ENCODE data around the gene OLIG3.

The OLIG3 gene

DNA sequence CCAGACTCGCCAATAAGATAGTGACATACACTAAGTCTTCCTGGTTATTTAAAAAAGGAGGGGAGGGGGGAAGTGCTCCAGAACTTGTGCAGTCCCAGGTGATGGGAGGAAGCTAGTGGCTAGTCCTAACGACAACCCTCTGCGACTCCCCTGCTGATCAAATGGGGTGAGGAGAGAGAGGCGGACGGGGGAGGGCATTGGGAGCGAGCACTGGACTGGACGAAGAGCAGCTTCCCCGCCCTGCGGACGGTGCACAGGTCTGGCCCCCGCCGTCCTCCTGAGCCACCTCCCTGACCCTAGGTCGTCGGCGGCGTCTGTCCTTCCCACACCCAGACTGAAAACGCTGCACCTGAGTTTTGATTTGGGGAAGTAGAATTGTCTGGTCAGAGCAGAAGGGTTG, 2.2 kb upstream of the OLIG3 start:
- DNase-seq (ENCODE audit: low spot score) = no peak

DNA sequence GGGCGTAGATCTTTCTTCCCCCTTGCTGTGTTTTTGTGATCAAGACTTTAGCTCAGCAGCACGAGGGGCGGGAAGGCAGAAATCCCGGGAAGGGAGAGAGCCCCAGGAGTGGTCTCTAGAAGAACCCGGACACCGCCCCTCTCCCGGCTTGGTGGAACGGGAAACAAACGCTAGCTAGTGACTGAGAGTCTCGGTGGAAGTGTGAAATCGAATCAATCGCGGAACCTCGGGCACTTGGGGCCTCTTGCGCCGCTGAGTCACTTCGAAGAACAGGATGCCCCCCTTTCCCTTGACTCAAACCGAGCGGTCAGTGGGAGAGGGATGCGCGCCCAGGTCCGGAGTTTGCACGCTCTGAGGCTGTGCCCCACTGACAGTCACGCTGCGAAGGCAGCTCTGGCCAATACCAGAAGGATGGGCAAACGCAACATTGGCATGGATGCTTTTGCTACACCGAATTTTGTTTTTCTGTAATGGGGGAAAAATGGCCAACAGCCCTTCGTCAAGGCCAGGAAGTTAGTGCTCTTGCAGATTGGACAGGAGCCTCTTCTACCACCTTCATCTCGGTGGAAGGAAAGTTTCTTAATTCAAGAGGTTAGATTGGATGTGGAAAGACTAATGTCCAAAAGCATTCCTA, 1.6 kb upstream of the OLIG3 start:
- DNase-seq (ENCODE audit: low spot score) = peak; percentile 42

DNA sequence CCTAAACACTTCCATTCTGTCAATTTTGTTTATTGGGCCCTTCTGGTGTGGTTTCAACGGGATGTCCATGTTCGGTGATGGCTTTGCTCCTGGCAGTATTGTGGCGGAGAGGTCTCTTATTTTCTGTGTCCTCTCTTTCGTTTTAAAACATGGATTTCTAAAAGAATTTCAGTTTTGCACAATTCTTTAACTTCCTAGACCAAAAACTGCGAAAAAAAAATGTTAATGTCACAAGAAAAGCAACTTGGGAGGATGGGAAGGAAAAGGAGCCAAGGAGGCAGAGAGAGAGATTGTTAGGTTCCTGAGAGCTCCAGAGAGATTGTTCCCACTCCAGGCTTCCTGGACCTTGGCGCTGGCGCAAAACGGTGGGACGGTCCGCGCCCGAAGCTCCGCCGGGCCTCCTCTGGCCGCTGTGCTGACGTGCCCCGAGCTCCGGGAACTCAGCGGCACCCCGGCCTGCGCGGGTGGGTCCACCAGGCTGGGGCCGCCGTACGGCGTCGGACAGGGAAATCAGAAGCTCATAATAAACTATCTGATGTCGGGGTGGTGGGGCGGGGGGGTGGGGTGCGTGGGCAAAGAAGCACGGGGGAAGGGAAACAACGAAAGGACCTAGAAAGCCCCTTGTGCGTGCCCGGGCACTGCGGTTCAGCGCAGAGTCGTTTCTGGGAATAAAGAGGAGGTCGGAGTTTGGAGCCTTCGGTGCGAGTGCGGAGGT, 951 bp upstream of the OLIG3 start:
- peak; percentile 34 for DNase-seq (ENCODE audit: low spot score)

DNA sequence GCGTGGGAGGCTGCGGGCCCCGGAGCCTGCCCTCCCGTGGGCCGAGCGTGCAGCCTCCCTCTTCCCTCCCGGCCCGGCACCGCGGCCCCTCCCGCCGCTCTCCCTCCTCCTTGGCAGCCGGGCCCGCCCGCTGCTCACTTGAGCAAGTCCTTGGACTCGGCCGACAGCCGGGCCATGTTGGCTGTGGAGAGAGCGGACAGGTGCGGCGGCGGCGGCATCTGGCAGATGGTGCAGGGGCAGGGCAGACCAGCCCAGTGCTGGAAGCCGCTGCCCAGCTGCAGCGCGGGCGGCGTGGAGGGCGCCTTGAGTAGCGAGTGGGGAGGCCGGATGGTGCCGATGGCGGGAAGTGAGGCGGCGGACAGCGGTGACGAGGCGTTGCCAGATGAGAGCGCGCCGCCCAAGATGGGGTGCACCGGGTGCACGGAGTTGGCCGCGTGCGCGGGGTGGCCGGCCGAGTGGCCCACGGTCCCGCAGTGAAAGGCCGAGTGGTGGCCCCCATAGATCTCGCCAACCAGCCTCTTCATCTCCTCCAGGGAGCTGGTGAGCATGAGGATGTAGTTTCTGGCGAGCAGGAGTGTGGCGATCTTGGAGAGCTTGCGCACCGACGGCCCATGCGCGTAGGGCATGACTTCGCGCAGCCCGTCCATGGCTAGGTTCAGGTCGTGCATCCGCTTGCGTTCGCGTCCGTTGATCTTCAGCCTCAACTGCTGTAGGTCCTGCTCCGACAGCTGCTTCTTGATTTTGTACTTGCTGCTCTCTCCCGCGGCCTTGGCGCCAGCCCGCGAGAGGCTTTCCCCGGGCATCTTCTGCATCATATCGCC, 766 bp downstream of the OLIG3 start:
- DNase-seq (ENCODE audit: low spot score) = peak; percentile 34

DNA sequence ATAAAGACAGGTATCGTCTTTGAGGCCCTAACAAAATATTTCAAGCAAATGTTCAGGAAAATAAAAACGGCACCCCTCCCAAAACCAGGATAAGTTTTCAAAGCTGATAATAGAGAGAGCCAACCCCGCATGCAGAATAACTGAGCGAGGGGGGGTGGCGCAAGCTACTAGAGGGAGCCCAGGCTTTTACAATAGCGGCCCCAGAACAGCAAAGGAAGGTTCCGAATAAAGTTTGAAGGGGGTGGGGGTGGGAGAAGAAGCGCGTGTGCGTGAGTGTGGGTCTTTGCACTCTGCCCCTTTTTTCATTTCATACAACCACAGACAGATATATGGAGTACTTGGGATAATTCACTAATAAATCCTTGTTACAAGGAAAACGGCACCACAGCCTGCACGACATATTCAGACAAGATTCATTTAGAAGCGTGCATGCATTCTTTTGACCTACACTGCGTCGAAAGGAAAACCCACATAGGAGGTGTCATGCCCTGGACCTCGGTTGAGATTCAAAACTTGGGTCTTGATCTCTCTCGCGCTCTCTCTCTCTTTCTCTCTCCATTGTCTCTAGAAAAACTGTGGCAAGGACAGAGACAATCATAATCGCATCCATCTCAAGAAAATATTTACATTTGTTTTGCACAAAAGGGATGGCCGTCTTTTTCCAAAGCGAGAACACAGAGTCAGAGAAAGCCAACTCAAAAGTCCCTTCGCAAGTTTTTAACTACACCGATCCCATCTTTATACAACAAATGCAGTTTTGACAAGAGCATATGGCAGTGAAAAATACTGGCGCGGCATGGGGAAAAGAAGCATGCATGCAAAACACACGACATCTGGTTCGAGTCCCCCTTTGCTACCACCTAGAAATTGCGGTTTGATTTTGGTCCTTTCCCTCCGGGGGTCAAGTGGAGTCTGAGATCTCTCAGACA, 1.6 kb downstream of the OLIG3 start:
- DNase-seq (ENCODE audit: low spot score) = no peak

DNA sequence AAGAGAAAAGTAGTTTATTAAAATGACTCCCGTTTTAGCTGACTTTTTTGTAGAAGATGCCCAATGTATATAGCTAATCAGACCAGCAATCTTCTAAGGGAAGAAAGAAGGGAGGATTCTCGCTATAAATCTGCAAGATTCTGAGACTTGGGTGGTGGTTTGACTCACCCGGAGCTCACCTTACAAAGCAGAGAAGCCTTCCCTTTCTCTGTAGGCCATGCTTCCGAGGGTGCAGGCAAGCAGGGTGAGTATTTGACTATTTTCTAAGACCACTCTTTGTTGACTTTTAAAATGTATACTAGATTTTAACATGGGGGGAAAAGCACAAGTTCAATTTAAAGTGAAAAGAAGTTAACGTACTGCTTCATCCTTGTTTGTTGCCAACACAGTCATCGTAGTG, 2.7 kb downstream of the OLIG3 start:
- DNase-seq (ENCODE audit: low spot score) = no peak

DNA sequence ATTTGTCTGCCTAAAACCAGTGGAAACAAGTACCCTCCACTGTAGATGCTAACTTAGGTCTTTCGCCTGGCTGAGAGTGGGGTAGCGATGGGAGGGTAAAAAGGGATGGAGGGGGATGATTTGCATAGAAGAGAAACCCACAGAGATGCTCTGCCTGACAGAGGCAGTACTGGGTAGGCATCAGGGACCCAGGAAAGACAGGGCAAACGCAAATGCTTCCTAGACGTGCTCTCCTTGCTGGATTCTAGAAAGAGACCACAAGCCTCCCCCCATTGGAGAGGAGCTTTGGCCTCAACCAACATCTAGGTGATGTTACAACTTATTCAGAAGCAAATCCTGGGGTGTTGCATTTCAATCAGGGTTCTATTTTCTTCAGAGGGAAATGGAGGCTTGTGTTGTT, 3.2 kb downstream of the OLIG3 start:
- DNase-seq (ENCODE audit: low spot score) = no peak

DNA sequence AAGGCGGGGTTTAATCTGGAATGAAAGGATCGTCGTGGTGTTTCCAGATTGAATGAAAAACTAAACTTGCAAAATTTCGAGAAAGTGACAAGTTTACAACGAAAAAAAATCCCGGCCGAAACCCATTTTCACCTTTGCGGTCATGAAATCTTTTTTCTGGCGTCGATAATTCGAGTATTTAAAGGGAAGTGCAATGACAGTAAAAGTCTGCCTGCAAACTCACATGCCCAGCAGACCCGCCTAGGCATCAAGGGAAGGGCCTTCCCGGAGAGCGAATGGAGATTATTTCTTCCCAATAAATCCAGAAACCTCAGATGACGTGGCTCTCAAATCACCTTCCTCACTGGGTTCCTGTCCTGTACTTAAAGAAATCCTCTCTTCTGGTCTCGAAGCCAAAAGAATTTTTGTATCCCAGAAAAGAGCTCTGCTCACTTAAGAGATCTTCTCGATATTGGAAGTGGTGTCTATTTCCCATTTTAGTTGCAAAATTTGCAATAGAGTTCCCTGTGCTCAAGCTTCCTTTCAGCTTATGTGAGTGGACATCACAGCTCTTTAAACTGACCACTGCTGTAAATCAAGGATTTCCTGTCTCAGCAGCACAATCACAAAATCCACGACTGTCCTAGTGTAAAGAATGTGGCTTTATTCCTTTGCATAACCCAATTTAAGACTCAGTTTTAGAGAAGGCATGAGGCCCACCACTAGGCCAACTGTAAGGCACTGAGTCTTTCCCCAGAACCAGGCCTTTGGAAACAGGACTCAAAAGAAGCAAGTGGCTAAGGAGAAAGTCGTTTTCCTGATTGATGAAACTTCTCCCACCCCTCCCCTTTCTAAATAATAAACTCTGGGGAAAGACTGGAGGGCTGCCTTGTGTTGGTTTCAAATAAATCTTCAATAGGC, 3.9 kb downstream of the OLIG3 start:
- DNase-seq (ENCODE audit: low spot score) = no peak

DNA sequence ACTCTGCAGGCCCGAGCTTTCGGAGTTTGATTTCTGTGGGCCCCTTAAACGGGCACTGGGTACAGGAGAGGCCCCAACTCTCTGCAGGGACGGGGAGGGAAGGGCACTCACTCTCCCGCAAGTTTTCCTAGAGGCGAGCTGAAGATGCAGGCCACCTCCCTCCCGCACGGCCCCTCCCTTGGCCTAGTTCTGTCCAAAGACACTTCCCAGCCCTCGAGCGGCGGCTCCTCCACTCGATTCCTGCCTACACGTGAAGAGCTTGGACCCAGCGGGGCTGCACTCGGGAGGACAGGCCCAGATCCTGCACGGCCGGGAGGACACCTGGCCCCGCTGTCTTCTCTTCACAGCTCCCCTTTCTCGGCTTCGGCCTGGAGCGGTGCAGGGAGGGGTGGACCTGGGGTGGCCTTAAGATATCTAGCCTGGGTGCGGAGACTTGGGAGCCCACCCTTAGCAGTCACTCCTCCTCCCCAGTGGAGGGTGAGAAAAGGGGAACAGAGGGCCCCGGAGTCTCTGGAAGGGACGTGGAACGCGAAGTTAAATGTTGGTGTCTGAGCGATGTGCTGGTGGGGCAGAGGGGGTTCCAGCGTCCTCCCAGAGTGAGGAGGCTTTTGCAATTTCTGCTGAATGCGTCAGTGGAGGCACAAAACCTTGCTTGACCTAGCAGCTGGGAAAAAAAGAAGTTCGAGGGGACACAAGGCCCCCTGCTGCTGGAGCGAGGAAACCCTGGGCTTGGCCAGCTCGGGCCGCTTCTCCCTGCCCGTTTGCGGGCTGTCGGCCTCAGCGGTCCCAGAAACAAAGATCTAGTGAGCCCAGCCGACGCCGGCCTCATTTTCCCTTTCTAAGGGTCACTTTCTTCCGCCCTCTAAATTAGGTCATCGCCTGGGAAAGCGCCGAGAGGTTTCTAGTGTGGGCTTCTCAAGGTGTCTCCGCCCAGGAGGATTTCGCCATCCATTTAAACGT, 4.9 kb downstream of the OLIG3 start:
- peak; percentile 68 for DNase-seq (ENCODE audit: low spot score)

DNA sequence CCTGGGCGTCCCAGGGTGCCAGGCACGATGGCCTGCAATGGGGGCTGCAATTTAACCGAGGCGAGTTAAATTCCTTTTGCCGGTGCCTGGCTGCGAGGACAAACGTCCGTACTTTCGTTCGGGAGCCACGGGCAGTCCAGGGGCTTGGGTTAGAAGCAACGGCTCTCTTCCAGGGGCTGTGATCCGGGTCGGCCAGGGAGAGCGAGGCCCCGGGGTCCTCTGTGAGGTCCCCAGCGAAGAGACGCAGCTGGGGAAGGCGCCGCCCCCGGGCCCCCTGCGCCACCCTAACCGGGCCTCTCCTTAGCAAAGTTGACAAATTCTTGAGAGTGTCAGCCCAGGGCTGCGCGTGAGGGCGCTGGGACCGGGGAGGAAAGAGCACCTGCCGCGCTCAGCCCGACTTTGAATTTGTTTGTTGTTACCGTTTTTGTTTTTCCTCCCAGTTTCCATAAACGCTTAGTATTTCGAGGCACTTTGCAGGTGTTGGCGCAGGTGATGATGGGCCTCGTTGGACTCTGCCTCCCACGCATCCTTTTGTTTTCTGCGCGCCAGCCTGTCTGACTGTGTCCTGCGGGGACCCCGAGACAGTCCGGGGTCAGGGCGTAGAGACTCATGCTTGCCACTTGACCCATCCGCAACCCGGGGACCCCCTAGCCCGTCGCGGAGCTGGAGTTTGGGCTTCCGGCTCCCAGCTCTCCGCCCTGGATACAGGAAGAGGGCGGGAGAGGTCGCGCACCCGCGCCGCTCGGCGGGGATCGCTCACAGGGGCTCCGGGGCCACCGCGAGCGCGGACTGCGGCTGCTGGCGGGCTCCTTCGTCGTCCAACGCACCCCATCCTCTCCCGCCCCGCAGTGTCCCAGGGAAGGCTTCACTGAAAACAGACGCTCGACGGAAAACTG, 5.8 kb downstream of the OLIG3 start:
- peak; percentile 34 for DNase-seq (ENCODE audit: low spot score)

DNA sequence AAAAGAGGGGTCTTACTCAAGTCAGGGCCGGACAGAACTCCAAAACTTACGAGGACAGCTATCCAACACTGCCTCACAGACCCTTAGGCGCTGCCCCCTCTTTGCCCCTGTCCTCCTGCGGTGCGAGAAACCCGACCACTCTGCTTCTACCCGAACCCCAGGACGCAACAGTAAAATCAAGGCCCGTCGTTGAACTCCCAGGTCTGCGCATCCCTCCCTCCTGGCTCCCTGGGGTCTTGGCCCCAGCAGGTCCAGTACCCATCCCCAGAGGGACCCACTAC, 6.4 kb downstream of the OLIG3 start:
- DNase-seq (ENCODE audit: low spot score) = no peak

DNA sequence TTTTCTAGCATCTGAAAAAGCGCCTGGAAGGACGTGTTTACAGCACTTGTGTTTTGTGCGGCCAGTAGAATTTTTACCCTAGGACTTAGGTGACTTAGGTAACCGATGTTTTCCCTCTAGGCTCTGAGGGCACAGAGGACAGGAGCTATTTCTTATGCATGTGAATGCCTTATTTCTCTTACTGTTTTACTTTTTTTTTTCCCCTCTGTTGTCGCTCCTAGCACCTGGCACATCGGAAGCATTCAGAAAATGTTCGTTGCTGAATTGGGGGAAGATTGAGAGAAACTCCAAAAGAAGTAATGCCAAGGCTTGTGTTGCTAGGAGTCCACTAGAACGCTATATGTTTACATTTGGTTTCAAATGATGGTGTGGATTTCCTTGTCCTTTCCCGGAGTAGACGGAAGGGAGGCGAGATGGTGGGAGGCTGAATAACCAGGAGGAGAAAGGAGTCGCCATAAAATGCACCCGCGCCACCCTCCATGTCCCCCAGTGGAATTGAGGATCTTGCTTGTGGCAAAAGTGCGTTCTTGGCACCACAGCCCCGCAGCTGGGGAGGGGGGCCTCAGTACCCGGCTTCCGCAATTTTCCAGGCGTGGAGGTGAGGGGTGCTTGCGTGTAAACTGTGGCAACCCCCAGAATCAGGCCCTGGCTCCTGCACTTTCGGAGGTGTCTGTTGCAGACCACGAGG, 6.9 kb downstream of the OLIG3 start:
- no peak for DNase-seq (ENCODE audit: low spot score)

DNA sequence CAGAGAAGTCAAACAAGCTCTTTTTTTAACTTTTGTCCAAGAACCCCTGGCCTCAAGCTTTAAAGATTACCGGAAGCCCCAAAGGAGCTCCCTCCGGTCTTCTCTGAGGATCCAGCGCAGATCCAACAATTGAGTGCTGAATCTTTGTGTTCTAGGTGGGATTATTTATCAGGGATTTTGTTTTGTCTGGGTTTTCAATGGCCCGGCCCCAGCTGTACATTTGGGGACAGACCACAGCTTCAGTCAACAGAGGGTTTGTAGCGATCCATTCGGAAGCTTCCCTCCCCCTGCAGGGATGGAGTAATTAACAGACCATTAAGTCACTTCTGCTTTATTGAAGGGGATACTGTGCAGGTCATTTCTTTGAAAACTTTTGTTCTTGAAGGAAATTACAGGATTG, 7.8 kb downstream of the OLIG3 start:
- DNase-seq (ENCODE audit: low spot score) = no peak

DNA sequence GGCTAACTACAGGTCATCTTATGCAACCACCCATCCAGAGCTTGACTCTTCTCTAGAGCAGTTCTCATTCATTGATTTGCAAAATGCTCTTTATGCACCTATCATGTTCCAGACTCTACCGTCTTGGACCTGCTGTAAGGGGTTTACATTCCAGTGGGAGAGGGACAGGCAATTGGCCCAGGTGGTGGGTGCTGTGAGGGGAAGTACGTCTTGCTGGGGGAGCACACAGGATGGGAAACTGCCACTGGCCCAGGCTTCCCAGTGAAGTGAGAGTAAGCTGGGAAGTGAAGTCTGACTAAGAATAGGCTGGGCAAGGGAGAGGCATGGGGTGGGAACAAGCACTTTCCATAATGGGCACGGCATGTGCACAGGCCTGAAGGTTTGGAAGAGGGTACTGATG, 13.8 kb downstream of the OLIG3 start:
- DNase-seq (ENCODE audit: low spot score) = no peak

DNA sequence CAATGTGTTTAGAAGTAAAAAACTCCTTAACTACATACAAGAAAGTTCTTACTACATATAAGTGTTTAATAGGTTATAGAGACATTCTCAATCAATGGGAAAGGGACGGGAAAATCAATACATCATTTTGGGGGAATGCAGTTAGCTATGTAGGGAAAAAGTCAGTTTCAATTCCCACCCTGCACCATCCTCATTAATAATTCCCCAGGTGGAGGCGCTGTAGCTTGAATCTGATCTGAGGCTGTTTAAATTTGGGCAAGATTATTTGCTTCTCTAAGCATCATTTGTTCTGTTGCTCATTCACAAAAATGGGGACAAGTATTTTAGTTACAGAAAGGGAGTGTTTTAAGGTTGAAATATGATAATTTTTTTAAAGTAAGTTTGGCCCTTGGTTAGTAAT, 19.1 kb downstream of the OLIG3 start:
- no peak for DNase-seq (ENCODE audit: low spot score)

DNA sequence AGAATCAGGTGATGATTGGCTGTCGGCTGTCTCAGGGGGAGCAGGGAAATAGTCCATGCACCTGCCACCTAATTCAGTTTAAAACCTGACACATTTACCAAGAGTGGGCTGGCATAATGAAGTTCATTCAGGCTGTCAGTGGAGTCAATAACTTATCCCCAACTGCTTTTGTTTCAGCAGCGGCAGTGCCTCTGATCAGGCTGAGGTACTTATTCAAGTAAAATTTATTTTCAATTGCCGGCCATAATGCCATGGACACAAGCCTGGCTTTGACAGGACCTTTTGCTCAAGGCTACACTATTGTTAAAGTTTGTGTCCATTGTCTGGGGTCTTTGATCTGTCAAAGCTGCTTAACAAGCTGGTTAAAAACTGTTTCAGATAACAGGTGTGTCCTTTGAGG, 20.6 kb downstream of the OLIG3 start:
- DNase-seq (ENCODE audit: low spot score) = no peak

DNA sequence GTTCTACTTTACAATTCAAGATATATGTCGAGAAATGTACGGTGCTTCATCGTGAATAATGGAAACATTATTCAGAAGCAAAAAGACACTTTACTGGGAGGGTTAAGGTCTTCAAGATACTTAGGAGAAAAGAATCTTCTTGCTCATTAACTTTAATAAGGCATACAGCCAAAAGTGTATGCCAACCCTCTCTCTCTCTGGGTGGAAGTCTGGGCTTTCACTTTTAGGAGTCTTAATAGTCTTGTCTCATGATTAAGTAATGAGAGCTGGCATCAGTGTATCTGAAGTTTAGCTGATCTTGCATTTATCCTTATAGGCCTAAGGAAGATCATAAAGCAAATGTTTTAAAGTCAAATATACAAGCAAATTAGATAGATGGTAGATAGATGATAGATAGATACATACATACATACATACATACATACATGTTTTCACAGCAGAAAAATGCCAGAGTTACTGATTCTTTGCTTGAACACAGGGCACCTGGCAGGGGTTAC, 21.5 kb downstream of the OLIG3 start:
- no peak for DNase-seq (ENCODE audit: low spot score)

DNA sequence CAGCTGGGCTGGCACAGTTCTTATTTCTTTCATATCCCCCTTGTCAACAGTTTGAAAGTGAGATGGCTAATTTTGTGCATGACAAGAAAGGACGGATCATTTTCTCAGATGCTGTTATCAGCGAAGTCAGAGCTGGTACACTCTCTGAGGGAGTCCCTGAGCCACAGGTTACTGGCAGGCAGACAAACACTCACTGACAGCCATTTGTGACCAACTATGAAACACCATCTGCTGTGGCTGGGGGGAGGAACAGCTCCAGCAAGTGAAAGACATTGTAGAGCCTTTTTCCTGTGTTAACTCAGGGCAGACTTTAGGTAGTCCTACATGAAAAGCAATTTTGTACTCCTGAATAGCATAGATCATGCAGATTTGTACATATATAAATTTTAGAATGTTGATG, 22.2 kb downstream of the OLIG3 start:
- DNase-seq (ENCODE audit: low spot score) = no peak
